Activated CD8-positive, alpha-beta memory T cell treated with anti-CD3 and anti-CD28 coated beads for 24 hours (primary cell): ENCODE measurements around the gene CLEC18B.
"Not testable (repeated sequence)": the region's sequence is repeated elsewhere in the genome, so short reads cannot be mapped to it uniquely, and the experiment has no call there.

Experiments
- DNase-seq: peaks from one replicate; pipeline ENCODE4 v3.0.0-alpha.2; 2020

CLEC18B gene

DNA sequence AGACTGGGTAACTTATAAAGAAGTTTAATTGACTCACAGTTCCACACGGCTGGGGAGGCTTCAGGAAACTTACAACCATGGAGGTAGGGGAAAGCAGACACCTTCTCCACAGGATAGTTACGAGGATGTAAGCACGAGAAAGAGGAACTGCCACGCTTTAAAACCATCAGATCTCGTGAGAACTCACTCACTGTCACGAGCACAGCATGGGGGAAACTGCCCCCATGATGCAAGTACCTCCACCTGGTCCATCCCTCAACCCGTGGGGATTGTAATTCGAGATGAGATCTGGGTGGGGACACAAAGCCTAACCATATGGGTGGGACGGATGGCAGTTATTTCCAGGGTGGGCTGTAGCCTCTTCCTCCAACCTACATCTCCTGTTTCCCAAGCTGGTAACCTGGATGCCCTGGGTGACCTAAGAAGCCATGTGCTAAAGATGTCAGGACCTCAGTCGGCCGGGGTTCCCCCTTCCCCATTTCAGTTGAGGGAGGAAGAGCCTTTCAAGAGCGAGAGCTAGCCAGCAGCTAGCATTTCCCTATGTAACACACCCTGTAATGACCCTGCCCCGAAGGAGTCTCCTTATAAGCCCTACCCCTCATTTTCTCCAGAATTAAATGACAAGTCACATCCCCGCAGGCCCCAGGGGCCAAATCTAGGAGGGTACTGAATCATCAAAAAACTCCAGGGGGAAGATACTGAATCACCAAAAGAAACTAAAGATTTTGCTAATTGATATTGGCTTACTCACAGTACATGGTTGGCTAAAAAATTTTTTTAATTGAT is 16.9 kb downstream of the CLEC18B start:
- peak; percentile 49 for DNase-seq

DNA sequence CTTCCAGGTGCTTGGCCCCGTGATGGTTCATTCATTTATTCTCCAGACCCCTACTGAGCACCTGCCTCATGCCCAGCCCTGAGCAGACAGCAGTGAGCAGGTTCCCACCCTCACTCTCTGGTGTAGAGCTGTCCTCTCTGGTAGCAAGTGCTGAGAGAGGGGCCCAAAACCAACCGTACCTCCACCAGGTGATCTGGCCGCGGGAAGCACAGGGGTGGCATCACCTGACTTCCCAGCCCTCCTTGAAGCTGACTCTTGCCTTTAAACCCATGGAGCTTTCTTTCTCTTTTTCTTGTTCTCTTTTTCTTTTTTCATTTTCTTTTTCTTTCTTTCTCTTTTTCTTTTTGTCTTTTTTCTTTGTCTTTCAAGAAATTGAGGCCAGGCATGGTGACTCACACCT is 21.0 kb downstream of the CLEC18B start:
- peak; percentile 41 for DNase-seq

- peak; percentile 54 for DNase-seq
These were observed 22.9 kb downstream of the CLEC18B start for GRCh38 chr16:74398212-74398895.

DNA sequence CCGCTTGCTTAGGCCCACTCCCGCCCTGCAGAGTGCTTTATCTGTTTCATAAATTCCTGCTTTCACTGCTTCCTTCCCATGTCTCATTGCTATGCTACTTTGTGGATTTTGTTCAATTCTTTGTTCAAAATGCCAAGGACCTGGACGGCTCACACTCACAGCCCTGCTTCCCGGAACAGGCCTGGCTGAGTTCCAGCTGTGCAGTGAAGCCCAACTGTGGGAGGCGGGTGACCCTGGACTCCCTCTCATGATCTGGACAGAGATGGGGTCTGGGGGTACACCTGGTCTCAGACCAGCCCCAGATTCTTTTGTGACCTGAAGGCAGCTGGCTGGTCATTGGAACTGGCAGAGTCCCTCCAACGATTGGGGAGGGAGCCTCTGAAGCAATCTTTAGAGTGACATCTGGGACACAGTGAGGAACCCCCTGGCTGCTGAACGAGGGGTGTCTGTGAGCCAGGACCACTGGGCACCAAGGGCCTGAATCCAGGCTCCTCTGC is 24.7 kb downstream of the CLEC18B start:
- peak; percentile 54 for DNase-seq

- peak; percentile 24 for DNase-seq
These were observed 26.7 kb downstream of the CLEC18B start for GRCh38 chr16:74394604-74395003.

DNA sequence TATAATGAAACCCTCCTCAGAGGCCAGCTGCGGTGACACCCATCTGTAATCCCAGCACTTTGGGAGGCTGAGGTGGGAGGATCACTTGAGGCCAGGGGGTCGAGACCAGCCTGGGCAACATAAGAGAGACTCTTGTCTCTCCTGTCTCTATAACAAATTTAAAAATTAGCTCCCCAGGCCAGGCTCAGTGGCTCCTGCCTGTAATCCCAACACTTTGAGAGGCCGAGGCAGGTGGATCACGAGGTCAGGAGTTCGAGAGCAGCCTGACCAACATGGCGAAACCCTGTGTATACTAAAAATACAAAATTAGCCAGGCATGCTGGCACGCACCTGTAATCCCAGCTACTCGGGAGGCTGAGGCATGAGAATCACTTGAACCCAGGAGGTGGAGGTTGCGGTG is 27.1 kb downstream of the CLEC18B start:
- DNase-seq = peak; percentile 35

GRCh38 chr16:74391454-74392050 is 29.7 kb downstream of the CLEC18B start:
- DNase-seq = peak; percentile 28

DNA sequence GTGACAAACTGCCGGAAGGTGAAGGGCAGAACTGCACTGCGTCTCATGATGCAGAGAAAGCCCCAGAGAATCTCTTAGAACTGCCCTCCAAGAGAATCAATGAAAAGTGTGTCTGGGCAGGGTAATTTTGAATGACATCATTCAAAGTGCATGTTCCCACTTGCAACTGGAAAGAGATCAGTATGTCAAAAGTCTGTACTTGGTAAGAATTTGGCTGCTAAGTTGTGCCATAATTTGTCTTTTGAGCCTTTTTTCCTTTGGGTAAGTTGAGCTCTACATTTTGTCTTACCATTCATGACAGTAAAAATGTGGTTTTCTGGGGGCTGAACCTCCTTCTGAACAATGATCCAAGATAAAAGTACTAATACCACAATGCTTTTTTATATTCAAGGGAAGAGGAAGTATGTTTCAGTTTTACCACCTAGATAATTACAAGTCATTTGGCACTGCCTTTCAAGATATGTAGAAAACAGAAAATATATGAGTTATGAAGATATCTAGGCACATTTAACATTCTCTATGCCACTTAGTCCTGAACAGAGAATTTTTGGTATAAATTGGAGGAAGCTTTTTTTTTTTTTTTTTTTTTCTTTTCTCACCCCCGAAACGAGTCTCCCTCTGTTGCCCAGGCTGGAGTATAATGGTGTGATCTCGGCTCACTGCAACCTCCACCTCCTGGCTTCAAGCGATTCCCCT is 38.8 kb downstream of the CLEC18B start:
- not testable (repeated sequence) for DNase-seq

- DNase-seq = not testable (repeated sequence)
These were observed 47.5 kb downstream of the CLEC18B start for GRCh38 chr16:74373847-74374184.

DNA sequence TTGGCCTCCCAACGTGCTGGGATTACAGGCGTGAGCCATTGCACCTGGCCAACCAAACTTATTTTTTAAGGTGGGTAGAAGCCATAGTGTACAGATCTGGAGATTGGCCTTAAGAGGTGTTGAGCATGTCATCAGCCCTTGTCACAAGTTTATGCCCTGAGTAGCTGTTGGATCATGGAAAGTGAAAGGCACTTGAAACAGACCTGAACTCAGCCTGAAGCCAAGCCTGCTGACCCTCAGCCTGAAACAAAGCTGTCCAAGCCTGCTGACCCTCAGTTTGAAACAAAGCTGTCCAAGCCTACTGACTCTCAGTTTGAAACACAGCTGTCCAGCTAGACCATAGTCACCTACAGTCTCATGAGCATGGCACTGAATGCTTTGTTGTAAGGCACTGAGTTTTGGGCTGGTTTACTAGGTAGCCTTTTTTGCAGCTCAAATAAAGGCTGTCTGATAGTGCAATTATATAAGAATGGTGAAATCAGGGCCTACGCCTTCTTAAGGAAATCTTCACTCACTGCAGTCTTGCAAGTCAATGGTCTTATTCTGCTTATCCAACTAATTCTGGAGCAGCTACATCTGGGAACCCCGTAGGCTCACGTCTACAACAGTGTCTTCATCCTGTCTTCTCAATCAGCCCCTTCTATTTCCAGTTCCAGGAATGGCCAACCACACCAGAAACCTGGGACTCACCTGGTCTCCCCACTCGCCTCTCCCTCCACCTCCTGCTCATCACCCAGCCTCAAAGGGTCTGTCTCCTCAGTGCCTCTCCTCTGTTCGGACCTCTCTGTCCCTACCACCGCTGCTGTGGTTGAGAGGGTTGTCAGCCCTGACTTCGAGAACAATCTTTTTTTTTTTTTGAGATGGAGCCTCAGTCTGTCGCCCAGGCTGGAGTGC is 48.1 kb downstream of the CLEC18B start:
- no peak for DNase-seq

- DNase-seq = no peak
These were observed 48.9 kb downstream of the CLEC18B start for GRCh38 chr16:74372369-74372768.

GRCh38 chr16:74370338-74371135 is 50.7 kb downstream of the CLEC18B start:
- DNase-seq = not testable (repeated sequence)

DNA sequence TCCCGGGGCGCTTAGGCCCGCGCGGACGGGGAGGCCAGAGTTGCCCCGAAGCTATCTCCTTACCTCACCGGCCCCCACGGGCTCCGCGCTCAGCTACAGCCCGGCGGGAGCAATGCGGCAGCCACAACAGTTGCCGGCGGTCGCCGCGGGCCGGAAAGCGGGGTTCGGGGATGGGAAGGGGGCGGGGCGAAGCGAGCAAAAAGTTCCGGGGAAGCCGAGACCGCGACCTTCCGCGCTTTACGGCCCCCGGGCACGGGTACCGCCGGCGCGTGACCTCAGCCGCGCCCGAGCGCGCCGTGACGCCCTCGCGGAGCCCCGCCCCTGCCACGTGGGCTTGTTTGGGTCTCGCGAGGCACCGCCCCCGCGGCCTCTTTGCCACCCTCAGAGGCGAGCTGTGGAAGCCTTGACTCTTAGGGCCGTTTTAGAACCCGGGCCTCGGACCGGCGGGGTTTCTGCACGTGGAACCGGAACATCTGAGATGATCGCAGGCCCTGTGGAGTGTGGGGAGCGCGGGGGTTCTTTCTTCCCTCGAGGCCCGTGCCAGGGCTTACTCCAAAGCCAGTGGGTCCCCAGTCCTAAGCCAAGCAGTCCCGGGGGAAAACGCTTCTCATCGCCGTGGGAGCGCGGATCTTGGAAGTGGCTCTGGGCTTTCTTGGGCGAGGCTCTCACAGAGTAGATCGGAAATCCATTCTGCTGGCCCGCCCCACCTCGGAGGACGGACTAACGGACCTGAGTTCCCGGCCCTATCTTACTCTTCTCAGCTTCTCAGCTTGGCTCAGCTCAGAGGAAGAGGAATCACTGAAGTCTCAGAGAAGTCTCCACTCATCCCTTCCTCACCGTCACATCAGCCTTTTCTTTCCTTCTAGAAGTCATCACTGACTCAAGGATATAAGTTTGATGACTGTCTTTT is 53.0 kb downstream of the CLEC18B start:
- DNase-seq = peak; percentile 100

GRCh38 chr16:74367469-74368001 is 53.7 kb downstream of the CLEC18B start:
- DNase-seq = not testable (repeated sequence)

DNA sequence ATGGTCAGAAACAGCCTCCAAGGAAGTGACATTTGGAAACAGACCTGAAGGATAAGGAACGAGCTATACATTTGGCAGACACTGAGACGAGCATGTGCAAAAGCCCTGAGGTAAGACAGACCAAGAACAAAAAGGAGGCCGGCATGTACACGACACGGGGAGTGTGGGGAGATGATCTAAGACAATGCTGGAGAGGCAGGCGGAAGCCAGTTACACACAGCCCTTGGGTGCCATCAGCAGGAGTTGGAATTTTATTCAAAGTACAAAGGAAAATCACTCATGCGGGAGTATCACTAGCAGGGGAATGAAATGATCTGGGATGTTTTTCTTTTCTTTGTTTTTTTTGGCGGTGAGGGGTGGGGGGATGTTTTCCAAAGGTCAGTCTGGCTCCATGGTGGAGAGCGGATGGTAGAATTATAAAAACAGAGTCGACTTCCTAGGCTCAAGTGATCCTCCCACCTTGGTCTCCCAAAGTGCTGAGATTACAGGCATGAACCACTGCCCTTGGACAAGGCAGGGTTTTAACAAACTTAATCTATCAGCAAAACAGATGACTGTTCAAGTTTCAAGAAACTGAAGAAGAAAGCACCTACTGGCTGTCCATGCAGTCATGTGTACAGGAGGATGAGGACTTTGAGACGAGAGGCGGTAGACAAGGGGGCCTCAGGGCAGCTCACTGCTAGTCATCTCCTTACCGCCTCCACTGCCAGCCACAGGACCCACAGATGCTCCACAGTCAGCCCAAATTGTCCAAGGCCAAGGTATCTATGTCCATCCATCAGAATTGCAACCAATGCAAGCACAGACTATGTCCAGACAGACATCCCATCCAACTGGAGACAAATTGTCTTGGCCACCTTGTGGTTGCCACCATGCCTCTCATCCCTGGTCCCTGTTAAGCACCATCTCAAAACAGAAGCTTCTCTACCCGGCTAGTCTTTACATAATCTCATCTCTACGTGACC is 59.4 kb downstream of the CLEC18B start:
- DNase-seq = not testable (repeated sequence)
